K562 (cell line): ENCODE measurements around the gene PDE4D. TPM values are rescaled to one million over a fixed set of nuclear protein-coding genes. Genes with fewer than 3 reads are reported as not detected.

ENCODE experiments used
- BRCA1 ChIP-seq, 2 experiments: fragments of 450-650 bp in 1 of 2; sonication (generic) in 1 of 2; formaldehyde crosslinking in 1 of 2; IDR thresholded peaks; 2 replicates each; pipeline versions ENCODE4 v1.5.0 to v1.6.1; 2017 to 2020; ENCODE audit warnings: mild to moderate bottlenecking in 1 of 2, missing genetic modification reagents in 1 of 2
- MTA2 ChIP-seq: fragments of 450-650 bp; IDR thresholded peaks from 2 replicates; pipeline ENCODE4 v1.6.1; 2016; ENCODE audit warnings: low read depth
- NFE2L1 ChIP-seq: fragments of 450-650 bp; IDR thresholded peaks from 2 replicates; pipeline ENCODE4 v1.6.1; 2016; ENCODE audit warnings: missing genetic modification characterization, low read depth, mild to moderate bottlenecking, missing compliant biosample characterization, moderate library complexity, borderline replicate concordance
- NFIX ChIP-seq: fragments of 250-450 bp; sonication (Bioruptor Pico); IDR thresholded peaks from 2 replicates; pipeline ENCODE4 v1.4.0; 2020; ENCODE audit warnings: low read depth, mild to moderate bottlenecking, moderate library complexity
- polyA plus RNA-seq, 8 experiments: library from polyadenylated mRNA; depleted of rRNA in 4 of 8; stranded (reverse) in 5 of 8; unstranded in 3 of 8; fragments of >200 nt; fragmentation: Nextera tagmentation in 2 of 8; fragmentation: Illumina TruSeq in 1 of 8; extraction: Ambion mirVana in 2 of 8; extraction: Trizol in 1 of 8; gene quantifications; 2 replicates each; pipeline versions ENCODE4 v1.2.1 to v1.2.3, GENCODE V29; 2011 to 2014; ENCODE audit warnings: inconsistent platforms in 1 of 8, missing spikeins in 1 of 8
- total RNA-seq, 7 experiments: library from RNA; depleted of rRNA in 6 of 7; stranded (reverse); fragments of >200 nt in 6 of 7; fragmentation: Illumina TruSeq in 2 of 7; extraction: Trizol in 2 of 7; gene quantifications; 2 replicates each; pipeline versions ENCODE4 v1.2.1 to v1.2.3, GENCODE V29; 2011 to 2021; ENCODE audit warnings: low replicate concordance in 1 of 7
- TF ChIP-seq, protein P1 (sequence below), 2 experiments: fragments of 450-650 bp; IDR thresholded peaks; 2 replicates each; pipeline ENCODE4 v1.6.1; 2016
- TF ChIP-seq, protein P2 (sequence below): sonication (generic); formaldehyde crosslinking; IDR thresholded peaks from 2 replicates; pipeline ENCODE4 v1.8.0; 2022; ENCODE audit warnings: mild to moderate bottlenecking, low read depth, missing genetic modification reagents
- TF ChIP-seq, protein P3 (sequence below), 2 experiments: fragments of 450-650 bp in 1 of 2; sonication (generic) in 1 of 2; formaldehyde crosslinking in 1 of 2; IDR thresholded peaks; 2 replicates each; pipeline versions ENCODE4 v1.7.1 to v1.9.0; 2016 to 2022; ENCODE audit warnings: inconsistent platforms in 1 of 2, mild to moderate bottlenecking in 1 of 2, missing genetic modification reagents in 1 of 2
- TF ChIP-seq, protein P4 (sequence below): fragments of 250-450 bp; sonication (Bioruptor Pico); IDR thresholded peaks from 2 replicates; pipeline ENCODE4 v1.4.0; 2020; ENCODE audit warnings: mild to moderate bottlenecking, moderate library complexity
- TF ChIP-seq, protein P5 (sequence below): sonication (generic); formaldehyde crosslinking; IDR thresholded peaks from 2 replicates; pipeline ENCODE4 v1.8.0; 2022; ENCODE audit warnings: mild to moderate bottlenecking, missing genetic modification reagents

PDE4D gene
- total and polyA plus RNA-seq, 9 of the 15 experiments (the other 6 are each of a cell fraction or from before 2014, with no cell fraction given): 0.04 to 0.46 (median 0.13) TPM

DNA sequence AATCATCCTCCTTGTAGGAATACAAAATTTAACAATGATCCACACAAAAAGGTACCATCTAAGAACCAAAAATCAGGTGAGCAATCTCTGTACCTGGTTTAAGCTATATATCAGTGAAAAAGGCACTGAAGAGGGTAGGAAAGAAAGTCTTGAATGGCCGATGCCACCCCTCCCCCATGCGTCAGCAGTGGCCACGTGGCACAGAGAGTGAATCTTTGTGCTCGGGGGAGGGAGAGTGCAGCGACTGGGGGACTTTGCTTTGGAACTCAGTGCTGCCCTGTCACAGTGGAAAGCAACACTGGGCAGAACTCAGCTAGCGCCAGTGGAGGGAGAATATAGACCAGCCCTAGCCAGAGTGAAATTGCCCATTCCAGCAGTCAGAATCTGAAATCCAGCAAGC lies 28.3 kb upstream of the PDE4D start (continued):
- TF ChIP-seq, protein P1, sequence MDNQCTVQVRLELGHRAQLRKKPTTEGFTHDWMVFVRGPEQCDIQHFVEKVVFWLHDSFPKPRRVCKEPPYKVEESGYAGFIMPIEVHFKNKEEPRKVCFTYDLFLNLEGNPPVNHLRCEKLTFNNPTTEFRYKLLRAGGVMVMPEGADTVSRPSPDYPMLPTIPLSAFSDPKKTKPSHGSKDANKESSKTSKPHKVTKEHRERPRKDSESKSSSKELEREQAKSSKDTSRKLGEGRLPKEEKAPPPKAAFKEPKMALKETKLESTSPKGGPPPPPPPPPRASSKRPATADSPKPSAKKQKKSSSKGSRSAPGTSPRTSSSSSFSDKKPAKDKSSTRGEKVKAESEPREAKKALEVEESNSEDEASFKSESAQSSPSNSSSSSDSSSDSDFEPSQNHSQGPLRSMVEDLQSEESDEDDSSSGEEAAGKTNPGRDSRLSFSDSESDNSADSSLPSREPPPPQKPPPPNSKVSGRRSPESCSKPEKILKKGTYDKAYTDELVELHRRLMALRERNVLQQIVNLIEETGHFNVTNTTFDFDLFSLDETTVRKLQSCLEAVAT (IDR thresholded peaks at IDR 0.05): no peak
- TF ChIP-seq NFIX (CRISPR knock-in tag) (no peak), BRCA1 (IDR thresholded peaks at IDR 0.05) (no peak), BRCA1 (CRISPR knock-in tag; IDR thresholded peaks at IDR 0.05) (no peak), MTA2 (no peak), NFE2L1 (tag) (no peak)
- TF ChIP-seq, protein P2, sequence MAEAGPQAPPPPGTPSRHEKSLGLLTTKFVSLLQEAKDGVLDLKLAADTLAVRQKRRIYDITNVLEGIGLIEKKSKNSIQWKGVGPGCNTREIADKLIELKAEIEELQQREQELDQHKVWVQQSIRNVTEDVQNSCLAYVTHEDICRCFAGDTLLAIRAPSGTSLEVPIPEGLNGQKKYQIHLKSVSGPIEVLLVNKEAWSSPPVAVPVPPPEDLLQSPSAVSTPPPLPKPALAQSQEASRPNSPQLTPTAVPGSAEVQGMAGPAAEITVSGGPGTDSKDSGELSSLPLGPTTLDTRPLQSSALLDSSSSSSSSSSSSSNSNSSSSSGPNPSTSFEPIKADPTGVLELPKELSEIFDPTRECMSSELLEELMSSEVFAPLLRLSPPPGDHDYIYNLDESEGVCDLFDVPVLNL (CRISPR knock-in tag): no peak
- TF ChIP-seq, protein P3, sequence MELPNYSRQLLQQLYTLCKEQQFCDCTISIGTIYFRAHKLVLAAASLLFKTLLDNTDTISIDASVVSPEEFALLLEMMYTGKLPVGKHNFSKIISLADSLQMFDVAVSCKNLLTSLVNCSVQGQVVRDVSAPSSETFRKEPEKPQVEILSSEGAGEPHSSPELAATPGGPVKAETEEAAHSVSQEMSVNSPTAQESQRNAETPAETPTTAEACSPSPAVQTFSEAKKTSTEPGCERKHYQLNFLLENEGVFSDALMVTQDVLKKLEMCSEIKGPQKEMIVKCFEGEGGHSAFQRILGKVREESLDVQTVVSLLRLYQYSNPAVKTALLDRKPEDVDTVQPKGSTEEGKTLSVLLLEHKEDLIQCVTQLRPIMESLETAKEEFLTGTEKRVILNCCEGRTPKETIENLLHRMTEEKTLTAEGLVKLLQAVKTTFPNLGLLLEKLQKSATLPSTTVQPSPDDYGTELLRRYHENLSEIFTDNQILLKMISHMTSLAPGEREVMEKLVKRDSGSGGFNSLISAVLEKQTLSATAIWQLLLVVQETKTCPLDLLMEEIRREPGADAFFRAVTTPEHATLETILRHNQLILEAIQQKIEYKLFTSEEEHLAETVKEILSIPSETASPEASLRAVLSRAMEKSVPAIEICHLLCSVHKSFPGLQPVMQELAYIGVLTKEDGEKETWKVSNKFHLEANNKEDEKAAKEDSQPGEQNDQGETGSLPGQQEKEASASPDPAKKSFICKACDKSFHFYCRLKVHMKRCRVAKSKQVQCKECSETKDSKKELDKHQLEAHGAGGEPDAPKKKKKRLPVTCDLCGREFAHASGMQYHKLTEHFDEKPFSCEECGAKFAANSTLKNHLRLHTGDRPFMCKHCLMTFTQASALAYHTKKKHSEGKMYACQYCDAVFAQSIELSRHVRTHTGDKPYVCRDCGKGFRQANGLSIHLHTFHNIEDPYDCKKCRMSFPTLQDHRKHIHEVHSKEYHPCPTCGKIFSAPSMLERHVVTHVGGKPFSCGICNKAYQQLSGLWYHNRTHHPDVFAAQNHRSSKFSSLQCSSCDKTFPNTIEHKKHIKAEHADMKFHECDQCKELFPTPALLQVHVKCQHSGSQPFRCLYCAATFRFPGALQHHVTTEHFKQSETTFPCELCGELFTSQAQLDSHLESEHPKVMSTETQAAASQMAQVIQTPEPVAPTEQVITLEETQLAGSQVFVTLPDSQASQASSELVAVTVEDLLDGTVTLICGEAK (IDR thresholded peaks at IDR 0.05): no peak
- TF ChIP-seq, protein P3 (CRISPR knock-in tag; IDR thresholded peaks at IDR 0.05): no peak
- TF ChIP-seq, protein P4, sequence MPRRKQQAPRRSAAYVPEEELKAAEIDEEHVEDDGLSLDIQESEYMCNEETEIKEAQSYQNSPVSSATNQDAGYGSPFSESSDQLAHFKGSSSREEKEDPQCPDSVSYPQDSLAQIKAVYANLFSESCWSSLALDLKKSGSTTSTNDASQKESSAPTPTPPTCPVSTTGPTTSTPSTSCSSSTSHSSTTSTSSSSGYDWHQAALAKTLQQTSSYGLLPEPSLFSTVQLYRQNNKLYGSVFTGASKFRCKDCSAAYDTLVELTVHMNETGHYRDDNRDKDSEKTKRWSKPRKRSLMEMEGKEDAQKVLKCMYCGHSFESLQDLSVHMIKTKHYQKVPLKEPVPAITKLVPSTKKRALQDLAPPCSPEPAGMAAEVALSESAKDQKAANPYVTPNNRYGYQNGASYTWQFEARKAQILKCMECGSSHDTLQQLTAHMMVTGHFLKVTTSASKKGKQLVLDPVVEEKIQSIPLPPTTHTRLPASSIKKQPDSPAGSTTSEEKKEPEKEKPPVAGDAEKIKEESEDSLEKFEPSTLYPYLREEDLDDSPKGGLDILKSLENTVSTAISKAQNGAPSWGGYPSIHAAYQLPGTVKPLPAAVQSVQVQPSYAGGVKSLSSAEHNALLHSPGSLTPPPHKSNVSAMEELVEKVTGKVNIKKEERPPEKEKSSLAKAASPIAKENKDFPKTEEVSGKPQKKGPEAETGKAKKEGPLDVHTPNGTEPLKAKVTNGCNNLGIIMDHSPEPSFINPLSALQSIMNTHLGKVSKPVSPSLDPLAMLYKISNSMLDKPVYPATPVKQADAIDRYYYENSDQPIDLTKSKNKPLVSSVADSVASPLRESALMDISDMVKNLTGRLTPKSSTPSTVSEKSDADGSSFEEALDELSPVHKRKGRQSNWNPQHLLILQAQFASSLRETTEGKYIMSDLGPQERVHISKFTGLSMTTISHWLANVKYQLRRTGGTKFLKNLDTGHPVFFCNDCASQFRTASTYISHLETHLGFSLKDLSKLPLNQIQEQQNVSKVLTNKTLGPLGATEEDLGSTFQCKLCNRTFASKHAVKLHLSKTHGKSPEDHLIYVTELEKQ (CRISPR knock-in tag): no peak
- TF ChIP-seq, protein P5, sequence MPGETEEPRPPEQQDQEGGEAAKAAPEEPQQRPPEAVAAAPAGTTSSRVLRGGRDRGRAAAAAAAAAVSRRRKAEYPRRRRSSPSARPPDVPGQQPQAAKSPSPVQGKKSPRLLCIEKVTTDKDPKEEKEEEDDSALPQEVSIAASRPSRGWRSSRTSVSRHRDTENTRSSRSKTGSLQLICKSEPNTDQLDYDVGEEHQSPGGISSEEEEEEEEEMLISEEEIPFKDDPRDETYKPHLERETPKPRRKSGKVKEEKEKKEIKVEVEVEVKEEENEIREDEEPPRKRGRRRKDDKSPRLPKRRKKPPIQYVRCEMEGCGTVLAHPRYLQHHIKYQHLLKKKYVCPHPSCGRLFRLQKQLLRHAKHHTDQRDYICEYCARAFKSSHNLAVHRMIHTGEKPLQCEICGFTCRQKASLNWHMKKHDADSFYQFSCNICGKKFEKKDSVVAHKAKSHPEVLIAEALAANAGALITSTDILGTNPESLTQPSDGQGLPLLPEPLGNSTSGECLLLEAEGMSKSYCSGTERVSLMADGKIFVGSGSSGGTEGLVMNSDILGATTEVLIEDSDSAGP: no peak
